HG02840 (cell line): ENCODE measurements around the gene KCNH8.
"Not testable (repeated sequence)": the region's sequence is repeated elsewhere in the genome, so short reads cannot be mapped to it uniquely, and the experiment has no call there.

ENCODE experiments used
- ATAC-seq: cut with Tn5 transposase; IDR thresholded peaks from one replicate; pipeline ENCODE4 v1.9.1; 2021; ENCODE audit warnings: mild to moderate bottlenecking, moderate library complexity, moderate number of reproducible peaks; ENCODE audit not compliant: unreplicated experiment, low FRiP score

The KCNH8 gene

GRCh38 chr3:19171794-19172193 is 23.5 kb downstream of the KCNH8 start:
- no peak for ATAC-seq

GRCh38 chr3:19173945-19174344 is 25.6 kb downstream of the KCNH8 start:
- ATAC-seq, result no peak

- ATAC-seq, result no peak
Observed at GRCh38 chr3:19183584-19183983, 35.3 kb downstream of the KCNH8 start.

- ATAC-seq, result no peak
Observed at GRCh38 chr3:19190126-19190525, 41.8 kb downstream of the KCNH8 start.

- ATAC-seq, result no peak
Observed at GRCh38 chr3:19190602-19191001, 42.3 kb downstream of the KCNH8 start.

- ATAC-seq, result no peak
Observed at GRCh38 chr3:19199131-19199530, 50.8 kb downstream of the KCNH8 start.

GRCh38 chr3:19202303-19202702 is 54.0 kb downstream of the KCNH8 start:
- ATAC-seq, result no peak

- no peak for ATAC-seq
Observed at GRCh38 chr3:19202754-19203153, 54.4 kb downstream of the KCNH8 start.

GRCh38 chr3:19206540-19206939 is 58.2 kb downstream of the KCNH8 start:
- ATAC-seq, result no peak

- ATAC-seq, result no peak
Observed at GRCh38 chr3:19213603-19214220, 65.4 kb downstream of the KCNH8 start.

- no peak for ATAC-seq
Observed at GRCh38 chr3:19215427-19215826, 67.1 kb downstream of the KCNH8 start.

- no peak for ATAC-seq
Observed at GRCh38 chr3:19216669-19217337, 68.5 kb downstream of the KCNH8 start.

GRCh38 chr3:19220311-19220710 is 72.0 kb downstream of the KCNH8 start:
- no peak for ATAC-seq

- ATAC-seq, result no peak
Observed at GRCh38 chr3:19221081-19221480, 72.8 kb downstream of the KCNH8 start.

GRCh38 chr3:19226479-19226878 is 78.2 kb downstream of the KCNH8 start:
- no peak for ATAC-seq

- no peak for ATAC-seq
Observed at GRCh38 chr3:19228167-19228566, 79.9 kb downstream of the KCNH8 start.

- ATAC-seq, result no peak
Observed at GRCh38 chr3:19229086-19229485, 80.8 kb downstream of the KCNH8 start.

- not testable (repeated sequence) for ATAC-seq
Observed at GRCh38 chr3:19229881-19230280, 81.6 kb downstream of the KCNH8 start.

GRCh38 chr3:19231792-19232461 is 83.6 kb downstream of the KCNH8 start:
- no peak for ATAC-seq

- no peak for ATAC-seq
Observed at GRCh38 chr3:19232566-19232965, 84.3 kb downstream of the KCNH8 start.

- not testable (repeated sequence) for ATAC-seq
Observed at GRCh38 chr3:19233882-19234784, 85.8 kb downstream of the KCNH8 start.
